Stimulated activated CD8-positive, alpha-beta memory T cell treated with anti-CD3 and anti-CD28 coated beads, Interleukin-4, amount 100 ng/mL, for 24 hours (primary cell): ENCODE data around the gene CFC1.
"Not testable (repeated sequence)": the region's sequence is repeated elsewhere in the genome, so short reads cannot be mapped to it uniquely, and the experiment has no call there.

Experiments used
- DNase-seq: peaks from one replicate; pipeline ENCODE4 v3.0.0-alpha.2; 2020; ENCODE audit warnings: low read depth

CFC1 gene

DNA sequence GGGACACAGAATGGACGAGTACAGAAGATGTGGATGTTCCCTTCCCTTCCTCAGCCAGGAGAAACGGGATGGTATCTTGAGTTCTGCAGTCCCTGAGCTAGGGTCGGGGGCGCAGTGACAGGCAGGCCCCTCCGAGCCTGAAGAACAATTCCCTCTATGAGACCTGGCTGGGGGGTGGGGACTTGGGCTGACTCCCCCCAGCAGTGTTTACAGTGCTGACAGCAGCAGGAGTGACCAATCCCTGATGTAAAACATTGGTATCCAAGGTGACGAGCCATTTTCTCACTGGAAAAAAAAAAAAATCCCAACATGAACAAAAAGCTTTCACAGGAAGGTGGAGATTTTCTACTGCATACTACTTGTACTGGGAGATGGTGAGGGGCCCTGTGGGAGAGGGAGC lies at the start of gene CFC1:
CFC1 (minus strand) TSS at position 183 of the 400 bp plus-strand sequence. CDS start 288 bp downstream, outside the sequence.
- DNase-seq = not testable (repeated sequence)

DNA sequence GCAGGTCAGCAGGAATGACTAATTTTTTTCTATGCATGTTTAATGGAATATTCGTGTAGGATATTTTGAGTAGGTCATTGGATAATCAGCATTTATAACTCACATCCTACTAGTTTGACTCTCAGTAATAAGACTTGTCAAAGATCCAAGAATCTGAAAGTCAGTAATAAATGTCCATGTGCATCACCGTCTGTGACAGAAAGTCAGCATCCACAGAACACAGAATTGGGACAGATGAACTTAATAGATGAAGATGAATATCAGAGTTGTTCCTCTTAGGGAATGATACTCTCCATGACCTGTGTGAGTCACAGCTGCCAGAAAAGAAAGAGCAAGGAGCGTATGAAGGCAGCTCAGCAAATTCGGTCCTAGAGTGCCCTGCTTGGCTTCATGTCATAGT lies 42.3 kb upstream of the CFC1 start:
- not testable (repeated sequence) for DNase-seq

DNA sequence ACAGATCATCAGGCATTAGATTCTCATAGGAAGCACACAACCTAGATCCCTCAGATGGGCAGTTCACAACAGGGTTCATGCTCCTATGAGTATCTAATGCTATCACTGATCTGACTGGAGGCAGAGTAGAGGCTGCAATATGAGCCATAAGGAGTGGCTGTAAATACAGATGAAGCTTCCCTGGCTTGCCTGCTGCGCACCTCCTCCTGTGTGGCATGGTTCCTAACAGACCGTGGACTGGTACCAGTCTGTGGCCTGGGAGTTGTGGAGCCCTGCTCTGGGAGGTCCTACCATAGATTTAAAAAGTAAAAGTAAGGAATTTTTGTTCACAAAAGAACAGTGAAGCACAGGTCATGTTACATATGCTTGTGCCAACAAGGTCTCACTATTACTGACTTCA lies 39.6 kb upstream of the CFC1 start:
- DNase-seq = not testable (repeated sequence)

DNA sequence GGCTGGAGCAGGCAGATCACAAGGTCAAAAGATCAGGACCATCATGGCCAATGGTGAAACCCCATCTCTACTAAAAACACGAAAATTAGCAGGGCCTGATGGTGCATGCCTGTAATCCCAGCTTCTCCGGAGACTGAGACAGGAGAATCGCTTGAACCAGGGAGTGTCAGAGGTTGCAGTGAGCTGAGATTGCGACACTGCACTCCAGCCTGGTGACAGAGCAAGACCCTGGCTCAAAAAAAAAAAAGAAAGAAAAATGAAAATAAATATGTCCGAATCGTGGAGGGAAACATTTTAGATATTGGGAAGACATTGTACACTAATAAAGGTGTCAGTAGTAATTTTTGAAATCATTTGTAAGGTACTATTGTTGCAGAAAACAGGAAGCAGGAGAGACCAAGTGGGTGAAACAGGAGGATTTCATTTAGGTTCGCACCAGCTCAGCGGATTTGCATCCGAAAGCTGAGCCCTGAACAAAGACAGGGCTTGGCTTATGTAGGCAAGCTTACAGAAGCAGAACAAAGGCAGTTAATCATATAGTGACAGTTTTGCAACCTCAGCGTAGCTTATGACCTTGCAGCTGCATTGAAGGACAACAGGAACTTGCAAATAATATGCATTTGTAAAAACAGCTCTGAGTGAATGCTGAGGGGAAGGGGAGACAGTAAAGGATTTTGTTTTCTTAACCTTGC lies 29.6 kb upstream of the CFC1 start:
- not testable (repeated sequence) for DNase-seq

DNA sequence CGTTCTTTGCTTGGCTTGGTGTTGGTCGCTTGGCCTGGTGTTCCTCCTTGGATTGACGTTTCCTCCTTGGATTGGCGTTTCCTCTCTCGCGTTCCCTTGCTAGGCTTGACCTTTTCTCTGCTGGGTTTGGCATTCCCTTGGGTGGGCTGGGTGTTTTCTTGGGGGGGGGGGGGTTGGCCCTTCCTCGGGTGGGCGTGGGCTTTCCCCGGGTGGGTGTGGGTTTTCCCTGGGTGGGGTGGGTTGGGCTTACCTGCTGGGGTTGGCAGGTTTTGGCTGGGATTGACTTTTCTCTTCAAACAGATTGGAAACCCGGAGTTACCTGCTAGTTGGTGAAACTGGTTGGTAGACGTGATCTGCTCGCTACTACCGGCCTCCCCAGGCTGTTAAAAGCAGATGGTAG lies 11.8 kb upstream of the CFC1 start, which contains the start of gene POTEJ:
POTEJ (plus strand) TSS at position 301 of the 400 bp plus-strand sequence; CDS start at position 394, 93 bp downstream.
- DNase-seq = not testable (repeated sequence)

DNA sequence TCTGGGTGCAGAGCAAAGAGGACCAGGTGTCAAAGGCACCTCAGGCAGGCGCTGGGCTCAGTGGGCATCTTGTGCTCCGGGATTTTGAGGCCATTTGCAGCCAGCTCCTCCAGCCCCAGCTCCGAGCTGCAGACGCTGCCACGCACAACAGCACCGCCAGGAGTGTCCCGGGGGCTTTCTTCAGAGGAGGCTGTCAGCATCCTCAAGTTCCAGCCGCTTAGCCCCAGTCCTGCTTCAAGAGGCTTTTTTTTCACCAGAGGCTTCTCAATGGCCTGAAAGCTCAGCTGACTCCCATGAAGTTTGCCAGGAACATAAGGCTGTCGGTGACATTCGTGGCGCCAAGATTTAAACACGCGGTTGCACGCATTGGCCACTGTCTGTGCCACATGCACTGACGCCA lies 11.1 kb upstream of the CFC1 start:
- DNase-seq = not testable (repeated sequence)

DNA sequence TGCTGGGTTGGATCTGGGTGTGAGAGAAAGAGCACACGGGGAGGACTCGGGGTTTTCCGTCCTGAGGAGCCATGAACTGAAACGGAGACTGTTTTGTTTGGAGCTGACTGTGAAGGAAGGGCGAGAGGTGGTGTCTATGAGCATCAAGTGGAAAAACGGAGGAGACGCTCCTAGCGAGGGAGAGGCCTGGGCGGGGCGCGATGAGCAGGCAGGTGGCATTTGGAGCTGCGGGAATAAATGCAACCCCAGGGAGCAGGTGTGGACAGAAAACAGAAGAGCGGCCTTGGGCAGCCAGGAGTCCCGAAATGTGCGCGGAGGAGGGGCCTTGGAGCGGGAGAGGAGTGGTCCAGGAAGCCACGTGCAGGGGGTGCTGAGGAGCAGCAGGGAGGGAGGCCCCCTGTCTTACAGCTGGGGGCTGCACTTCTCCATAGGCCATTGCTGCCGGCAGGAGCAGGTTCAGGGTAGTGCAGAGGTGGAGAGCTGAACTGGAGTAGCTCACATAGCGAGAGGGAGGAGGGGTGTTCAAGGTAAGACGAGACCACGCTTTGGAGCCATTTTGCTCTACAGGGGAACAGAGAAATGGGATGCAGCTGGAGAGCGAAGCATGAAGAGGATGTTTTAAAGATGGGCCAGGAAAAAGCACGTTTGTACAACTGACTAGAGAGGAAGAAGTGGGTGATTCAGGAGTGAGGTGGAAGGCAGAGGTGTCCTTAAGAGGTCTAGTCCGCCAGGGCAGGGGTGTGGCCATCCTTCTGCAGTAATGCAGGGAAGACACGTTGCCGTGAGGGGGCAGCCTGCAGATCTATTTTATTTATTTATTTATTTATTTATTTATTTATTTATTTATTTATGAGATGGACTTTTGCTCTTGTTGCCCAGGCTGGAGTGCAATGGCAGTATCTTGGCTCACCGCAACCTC lies 9.9 kb upstream of the CFC1 start:
- not testable (repeated sequence) for DNase-seq

DNA sequence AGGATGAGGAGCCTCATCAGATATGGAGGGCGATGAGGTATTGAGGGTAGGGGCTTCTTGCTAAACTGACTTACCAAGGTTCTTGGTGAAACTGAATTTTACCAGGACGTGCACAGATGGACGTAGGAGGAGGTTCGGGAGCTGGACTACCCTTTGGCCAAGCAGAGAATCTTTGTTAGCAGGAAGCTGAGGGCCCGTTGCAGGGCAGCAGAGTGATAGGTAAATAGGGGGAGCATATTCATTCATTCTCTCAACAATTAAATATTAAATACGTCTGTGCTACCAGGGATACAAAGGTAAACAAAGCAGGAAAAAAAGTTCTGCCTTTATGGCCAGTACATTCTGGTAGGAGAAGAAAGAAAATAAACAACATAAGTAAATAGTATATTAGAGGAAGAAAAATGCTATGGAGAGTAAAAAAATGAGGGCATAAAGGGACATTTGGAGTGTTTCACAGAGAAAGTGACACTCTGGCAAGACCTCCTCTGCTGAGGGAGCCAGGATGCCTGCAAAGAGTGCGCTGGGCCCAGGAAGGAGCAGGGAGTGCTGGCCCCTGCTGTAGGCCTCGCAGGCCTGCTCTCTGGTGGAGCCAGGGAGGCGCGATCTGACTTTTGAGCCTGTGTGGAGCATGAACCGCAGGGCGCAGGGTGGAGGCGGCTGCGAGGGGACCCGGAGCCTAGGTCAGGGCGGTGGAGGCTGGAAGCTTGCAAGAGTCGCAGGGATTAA lies 9.1 kb upstream of the CFC1 start:
- DNase-seq = not testable (repeated sequence)

DNA sequence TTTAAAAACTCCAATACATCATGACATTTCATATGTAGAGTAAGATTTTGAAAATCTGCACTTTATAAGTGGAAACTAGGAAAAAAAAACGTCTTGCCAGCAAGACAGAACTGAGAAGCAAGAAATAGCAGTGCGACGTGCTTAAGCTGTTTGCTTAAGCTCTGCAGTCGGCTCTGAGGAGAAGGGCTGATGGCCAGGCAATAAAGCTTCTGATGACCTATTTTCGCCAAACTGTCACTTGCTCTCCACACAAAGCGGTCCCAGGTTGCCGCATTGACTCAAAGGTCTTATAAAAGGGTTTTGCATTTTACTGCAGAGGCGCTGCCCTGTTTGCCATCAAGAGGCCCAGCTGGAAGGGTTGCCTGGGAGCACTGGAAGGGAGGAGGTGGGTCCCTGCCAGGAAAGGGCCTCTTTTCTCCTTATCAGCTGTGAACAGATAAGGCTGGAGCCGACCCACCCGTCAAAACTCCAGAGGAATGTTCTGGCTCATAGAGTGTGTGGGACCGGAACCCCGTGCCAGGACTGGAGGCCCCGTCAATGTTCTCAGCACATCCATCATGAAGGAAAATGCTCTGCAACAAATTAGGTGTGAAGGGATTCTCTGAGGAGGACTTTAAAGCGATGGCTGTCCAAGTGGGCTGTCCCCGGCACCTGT lies 2.4 kb upstream of the CFC1 start:
- not testable (repeated sequence) for DNase-seq

DNA sequence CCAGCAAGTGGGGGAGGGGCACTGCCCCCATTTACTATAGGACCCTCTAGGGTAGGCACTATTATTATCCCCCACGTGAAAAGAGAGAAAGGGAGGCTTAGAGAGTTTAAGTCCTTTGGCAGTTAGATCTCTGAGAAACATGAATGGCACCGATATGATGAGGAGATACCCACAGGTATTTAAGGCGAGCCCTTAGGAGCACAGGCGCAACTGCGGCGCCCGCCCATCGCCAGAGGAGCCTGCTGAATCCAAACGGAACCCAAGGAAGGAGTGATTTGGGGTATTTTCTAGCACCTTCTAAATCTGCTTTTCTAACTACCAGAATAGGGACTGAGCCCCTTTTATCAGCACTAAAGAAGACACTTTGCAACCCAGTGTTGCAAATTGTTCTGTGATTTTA lies 551 bp upstream of the CFC1 start:
- not testable (repeated sequence) for DNase-seq

DNA sequence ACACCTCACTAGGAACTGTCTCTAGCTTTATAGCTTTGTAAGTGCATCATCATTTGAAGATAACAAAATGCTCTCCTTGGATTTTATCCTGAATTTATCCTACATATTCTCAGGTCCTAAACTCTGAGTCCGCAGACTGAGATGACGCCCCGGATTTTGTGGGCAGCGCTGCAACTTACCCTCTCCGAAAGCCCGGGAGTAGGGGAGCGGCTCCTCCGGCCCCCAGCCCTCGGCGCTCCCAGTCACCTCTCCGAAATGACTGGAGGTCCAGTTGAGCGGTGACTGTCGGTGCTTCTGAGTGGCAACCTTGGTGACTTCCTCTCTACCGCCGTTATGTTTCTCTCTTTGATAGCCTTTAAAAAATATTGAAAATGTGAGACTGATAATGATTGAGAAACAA lies 912 bp downstream of the CFC1 start:
- not testable (repeated sequence) for DNase-seq

DNA sequence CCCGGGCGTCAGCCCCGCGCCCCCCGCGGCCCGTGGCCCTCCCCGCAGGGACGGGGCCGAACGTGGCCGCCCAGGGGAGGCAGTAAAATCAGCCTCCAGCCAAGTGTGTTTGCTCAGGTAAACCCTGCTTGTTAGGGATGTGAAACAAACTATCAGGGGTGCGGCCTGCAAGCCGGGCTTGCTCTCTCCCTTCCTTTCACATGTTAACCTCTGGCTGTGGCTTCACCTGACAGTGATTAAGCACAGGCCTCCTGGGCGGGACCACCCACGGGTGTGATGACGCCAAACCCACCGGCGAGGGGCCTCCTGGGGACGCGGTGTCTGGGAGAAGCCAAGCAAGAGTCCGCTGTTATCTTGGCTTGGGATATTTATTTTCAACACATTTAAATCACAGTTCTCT lies 1.4 kb downstream of the CFC1 start:
- DNase-seq = not testable (repeated sequence)

DNA sequence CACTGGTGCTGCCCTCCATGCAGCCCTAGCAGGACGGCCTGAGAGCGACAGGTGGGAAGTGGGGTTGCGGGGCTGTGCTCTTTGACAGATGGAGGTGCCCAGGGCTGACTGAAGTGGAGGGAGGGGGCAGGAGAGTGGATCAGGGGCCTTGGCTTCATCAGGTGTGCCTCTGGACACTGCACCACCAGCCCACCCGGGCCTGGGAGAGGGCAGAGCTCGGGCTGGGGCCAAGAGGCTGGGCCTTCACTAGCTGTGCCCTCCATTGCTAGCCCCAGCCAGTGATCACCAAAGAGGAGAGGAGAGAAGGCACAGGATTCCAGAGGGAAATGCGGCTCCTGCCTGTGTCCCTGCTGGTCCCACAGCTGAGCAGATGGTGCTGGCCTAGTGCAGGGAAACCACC lies 2.6 kb downstream of the CFC1 start:
- DNase-seq = not testable (repeated sequence)

DNA sequence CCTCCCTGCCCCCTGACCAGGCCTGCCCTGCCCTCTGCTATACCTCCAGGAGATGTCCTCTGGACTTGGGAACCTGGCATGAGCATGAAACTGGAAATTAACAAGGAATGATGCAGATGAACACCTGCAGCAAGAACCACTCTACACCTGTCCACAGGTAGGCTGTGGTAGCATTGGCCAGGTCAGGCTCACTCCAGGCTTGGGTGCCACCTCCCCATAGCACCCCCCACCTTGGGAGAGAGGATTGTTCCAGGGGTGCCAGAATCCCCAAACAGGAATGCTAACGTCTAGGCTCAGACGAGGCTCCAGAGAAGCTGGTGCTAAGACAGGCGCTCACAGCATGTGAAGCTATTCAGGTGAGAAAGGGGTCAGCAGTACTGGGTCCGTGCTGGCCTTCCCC lies 5.4 kb downstream of the CFC1 start:
- DNase-seq = not testable (repeated sequence)

DNA sequence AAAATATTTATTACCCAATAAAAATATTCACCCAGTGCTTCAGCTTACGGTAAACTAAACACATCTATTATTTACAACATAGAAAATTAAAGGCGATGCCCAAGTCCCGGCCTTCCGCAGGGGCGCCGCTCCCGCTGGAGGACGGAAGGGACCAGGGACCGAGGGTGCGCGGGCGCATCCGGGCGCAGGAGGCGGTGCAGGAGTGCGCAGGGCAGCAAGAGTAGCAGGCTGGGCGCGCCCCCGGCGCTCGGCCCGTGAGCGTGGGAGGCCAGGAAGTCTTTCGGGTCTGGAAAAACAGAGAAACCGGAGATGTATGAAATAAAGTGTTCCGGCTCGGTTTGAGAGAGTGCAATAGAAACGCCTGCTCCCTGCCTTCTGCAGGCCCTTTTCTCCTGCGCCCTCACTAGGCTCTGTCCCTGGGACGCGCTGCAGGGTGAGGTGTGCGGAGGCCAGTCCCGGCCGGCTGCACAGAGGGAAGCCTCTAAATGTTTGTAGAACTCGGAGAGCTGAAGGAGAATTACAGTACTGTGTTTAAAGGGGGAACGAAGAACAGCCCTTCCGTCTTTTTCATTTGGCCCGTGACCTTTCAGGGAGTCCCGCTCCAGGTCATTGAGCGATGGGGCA lies 6.5 kb downstream of the CFC1 start:
- not testable (repeated sequence) for DNase-seq

DNA sequence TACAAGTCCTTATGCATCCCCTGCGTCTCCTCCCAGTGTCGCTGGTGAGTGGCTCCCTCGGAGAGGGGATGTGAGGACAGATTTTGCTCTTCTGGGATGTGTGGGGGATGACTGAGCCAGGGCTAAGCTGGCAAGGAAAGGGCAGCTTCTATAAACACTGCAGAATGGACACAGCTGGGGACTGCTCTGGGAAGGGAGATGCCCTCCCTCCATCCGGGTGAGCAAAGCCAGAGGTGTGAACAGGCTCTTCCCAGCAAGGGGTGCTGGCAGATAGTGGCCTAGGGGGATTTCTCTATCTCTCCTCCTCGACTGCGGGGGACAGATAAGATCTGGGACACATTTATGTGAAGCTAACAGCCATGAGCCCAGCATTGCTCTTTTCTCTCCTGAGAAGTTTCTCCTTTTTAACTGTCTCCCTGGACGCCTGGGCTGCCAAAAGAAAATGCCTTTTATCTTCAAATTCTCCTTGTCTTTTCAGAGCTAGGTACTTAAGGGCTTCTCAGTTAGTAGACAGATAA lies 8.5 kb downstream of the CFC1 start:
- not testable (repeated sequence) for DNase-seq

DNA sequence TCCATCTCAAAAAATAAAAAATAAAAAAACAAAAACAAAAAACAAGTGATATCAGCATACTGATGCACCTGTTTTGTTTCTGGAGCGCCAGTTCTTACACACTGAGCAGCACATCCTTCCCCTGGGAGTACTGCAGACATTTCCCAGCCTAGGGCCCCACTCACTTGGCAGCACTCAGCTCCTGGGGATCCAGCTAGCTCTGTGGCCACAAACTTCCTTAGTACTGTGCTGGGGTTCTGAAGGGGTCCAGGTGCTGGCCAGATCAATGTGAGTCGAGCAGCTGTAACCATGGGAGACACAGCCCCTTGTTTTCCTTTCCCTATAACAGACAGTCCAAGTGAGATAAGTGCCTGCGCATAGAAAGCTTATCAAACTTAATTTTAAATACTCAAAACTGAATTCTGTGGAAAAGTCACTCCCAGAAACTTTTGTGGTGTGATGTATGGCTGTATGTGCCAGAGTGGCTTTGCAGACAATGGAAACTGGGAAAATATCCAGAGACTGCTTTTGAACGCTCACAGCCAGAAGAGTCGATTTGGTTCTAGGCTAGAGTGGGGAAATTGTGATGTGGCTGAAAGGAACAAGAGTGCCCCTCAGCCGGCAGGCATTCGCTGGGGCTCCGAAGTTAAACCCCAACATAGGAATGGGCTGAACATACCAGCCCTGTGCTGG lies 9.1 kb downstream of the CFC1 start:
- not testable (repeated sequence) for DNase-seq

DNA sequence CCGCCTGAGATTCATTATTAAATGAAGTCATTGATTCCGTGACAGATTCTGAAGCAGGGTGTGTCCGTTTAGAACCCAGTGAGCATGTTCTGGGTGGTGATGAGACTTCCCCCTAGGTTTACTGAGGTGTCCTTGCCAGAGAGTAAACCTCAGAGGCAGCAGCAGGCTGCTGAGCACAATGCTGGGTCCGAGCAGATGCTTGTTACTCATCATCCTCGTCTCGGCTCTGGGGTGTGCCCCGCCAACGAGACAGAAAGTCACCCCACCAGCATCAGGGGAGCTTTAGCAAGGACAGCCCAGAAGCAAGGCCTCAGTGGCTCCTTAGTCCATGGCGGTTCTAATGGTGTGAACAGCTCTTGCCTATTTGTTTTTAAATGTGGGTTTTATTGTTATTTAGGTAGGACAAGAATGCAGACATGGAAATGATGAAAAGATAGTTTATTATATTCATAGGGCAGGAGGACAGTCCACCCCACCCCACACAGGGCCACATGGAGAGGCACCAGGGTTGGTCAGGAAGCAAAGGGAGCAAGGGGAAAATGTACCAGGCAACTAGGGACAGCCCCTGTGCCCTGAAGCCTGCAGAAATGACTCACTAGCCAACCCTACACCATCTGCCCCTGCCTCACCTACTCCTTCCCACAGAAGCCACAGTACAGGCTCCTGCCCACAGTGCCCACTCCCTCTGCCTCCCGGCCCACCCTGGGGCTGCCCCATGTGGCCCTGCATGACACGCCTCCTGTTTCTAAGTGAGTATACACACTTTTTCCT lies 10.5 kb downstream of the CFC1 start:
- DNase-seq = peak; percentile 4

DNA sequence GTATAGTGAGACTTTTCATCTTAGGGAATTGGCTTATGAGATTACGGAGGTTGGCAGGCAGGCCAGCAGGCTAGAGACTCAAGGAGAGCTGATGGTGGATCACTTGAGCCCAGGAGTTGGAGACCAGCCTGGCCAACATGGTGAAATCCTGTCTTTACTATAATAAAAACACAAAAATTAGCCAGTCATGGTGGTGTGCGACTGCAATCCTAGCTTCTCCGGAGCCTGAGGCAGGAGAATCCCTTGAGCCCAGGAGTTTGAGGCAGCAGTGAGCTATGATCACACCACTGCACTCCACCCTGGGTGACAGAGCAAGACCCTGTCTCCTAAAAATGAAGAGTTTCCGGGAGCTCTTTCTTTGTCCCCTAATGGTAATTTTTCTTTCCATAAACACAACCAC lies 14.6 kb downstream of the CFC1 start:
- not testable (repeated sequence) for DNase-seq

DNA sequence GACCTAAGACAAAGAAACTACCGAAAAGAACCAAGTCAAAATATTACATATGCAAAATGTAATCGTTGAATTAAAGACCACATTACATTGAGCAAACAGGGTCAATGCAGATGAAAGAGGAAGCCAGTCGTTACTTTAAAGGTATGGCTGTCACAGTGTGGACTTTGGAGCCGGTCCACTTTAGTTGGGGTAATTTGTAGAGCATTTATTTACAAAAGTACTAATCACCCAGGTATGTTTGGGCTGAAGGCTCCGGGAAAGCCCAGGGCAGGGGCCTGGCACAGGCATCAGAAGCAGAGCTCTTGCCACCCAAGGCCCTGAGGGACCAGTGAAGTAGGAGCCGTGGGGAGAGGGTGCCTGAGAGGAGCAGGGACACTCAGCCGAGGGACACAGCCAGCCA lies 15.8 kb downstream of the CFC1 start:
- not testable (repeated sequence) for DNase-seq
